A549 (cell line): ENCODE results near the gene SGCD.

ENCODE experiments used
- CTCF ChIP-seq: fragments of >200 bp; sonication (Bioruptor Twin); formaldehyde crosslinking; IDR thresholded peaks from 3 replicates; pipeline ENCODE4 v1.5.1; 2016
- ESRRA ChIP-seq: fragments of 150-350 bp; IDR thresholded peaks from 2 replicates; pipeline ENCODE4 v1.6.1; 2014; ENCODE audit warnings: mild to moderate bottlenecking, low read length, borderline replicate concordance
- HOXB5 ChIP-seq: fragments of 250-450 bp; sonication (Bioruptor Pico); IDR thresholded peaks from 2 replicates; pipeline ENCODE4 v1.5.0; 2020; ENCODE audit warnings: mild to moderate bottlenecking, moderate library complexity
- JUN ChIP-seq, 2 experiments: fragments of >200 bp; sonication (Bioruptor Twin); formaldehyde crosslinking; IDR thresholded peaks; 2 replicates in 1 of 2; 3 replicates in 1 of 2; pipeline ENCODE4 v1.6.1; 2016 to 2017
- POLR2A ChIP-seq: IDR thresholded peaks from 2 replicates; pipeline ENCODE4 v1.6.1; 2012; ENCODE audit warnings: mild to moderate bottlenecking, low read length
- RAD21 ChIP-seq, 2 experiments: fragments of >200 bp in 1 of 2; sonication (Bioruptor Twin) in 1 of 2; formaldehyde crosslinking in 1 of 2; IDR thresholded peaks in 1 of 2; conservative IDR thresholded peaks in 1 of 2; 2 replicates in 1 of 2; 3 replicates in 1 of 2; pipeline ENCODE4 v1.6.1; 2012 to 2018; ENCODE audit warnings: inconsistent platforms in 1 of 2

- TF ChIP-seq CTCF (no peak), POLR2A (no peak), RAD21 (conservative IDR thresholded peaks at IDR 0.05 in 1 of 2, IDR thresholded peaks at IDR 0.05 in 1 of 2) (no peak), ESRRA (no peak), JUN (IDR thresholded peaks at IDR 0.05) (no peak), HOXB5 (CRISPR knock-in tag) (no peak)
Observed at GRCh38 chr5:156386976-156387375, 60.0 kb downstream of the SGCD start.
